GM21423 (cell line): ENCODE measurements around the gene HTRA3.
A peak's percentile ranks its signal among the peaks of the same experiment; 100 is the strongest.

Experiments used
- ATAC-seq: cut with Tn5 transposase; IDR thresholded peaks from one replicate; pipeline ENCODE4 v1.9.1; 2021; ENCODE audit warnings: mild to moderate bottlenecking, moderate library complexity; ENCODE audit not compliant: unreplicated experiment

HTRA3 gene

DNA sequence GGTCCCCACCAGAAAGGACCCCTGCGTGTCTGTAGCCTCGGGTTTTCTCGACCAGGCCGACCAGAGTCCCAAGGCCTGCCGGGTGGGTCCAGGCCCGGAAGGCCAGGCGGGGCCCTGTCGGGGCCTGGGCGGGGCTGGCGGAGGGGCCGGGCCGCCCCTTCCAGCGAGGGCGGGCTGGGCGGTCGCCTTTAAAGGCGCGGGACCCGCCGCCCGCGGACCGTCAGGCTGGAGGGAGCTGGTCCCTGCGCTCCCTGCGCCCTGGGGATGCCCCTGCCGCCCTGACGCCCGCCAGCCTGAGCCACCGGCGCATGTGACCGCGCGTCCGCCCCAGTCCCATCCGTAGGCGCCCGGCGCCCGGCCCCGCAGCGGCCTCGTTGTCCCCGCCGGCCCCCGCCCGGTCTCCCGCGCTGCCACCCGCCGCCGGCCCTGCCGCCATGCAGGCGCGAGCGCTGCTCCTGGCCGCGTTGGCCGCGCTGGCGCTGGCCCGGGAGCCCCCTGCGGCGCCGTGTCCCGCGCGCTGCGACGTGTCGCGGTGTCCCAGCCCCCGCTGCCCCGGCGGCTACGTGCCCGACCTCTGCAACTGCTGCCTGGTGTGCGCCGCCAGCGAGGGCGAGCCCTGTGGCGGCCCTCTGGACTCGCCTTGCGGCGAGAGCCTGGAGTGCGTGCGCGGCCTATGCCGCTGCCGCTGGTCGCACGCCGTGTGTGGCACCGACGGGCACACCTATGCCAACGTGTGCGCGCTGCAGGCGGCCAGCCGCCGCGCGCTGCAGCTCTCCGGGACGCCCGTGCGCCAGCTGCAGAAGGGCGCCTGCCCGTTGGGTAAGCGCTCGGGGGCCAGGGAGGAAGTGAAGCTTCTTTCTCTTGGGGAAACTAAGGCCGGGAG lies at the start of gene HTRA3:
HTRA3 (plus strand) TSS at position 220 of the 883 bp plus-strand sequence; CDS start at position 435, 215 bp downstream.
- no peak for ATAC-seq

DNA sequence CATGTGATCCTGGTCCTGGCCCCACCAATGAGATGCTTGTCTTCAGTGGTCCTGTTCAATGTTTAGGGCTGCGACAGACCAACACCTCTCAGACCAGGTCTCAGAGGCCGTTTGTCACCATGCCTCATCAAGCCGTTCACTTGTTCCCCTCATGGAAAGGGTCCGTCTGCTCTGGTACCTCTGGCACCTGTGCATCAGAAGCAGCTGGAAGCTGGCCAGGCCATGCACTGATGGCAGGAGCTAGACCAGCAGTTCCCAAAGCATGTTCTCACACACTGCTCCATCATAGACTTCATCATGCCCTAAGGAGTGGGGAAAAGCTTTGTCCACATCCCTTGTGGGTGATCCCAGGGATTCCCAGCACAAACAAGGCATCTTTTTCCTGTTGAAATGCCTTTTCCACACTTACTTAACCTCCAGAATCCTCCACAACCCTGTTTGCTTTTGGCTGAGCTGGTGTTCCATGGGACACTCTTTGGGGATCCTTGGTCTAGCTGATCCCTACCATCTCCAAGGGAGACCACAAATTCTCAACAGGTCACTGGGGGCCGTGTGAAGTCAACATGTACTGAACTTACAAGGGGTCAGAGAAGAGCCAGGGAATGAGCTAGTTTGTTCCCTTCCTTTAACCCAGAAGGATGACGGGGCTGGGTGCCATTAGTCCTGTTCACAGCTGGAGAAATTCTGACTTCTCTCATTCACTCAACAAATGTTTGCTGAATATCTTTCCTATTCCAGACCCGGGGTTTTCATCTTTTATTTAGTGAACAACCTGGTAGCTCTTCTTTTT lies 48.7 kb upstream of the HTRA3 start:
- no peak for ATAC-seq

DNA sequence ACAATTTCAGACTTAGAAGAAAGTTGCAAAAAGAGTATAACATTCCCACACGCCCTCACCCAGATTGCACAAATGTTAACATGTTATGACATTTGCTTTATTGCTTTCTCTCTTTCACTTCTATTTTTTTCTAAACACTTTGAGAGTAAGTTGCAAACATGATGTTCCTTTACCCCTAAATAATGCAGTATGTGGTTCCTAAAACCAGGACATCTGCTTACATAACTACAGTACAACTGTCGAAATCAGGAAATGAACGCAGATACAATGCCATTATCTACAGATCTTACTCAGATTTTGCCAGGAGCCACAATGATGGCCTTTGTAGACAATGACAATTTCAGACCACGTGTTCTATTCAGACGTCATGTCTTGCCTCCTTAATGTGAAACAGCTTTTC lies 48.1 kb upstream of the HTRA3 start:
- ATAC-seq: no peak

- no peak for ATAC-seq
Measured at GRCh38 chr4:8221985-8222384, 47.6 kb upstream of the HTRA3 start.

- ATAC-seq: no peak
Measured at GRCh38 chr4:8222609-8223388, 46.8 kb upstream of the HTRA3 start.

GRCh38 chr4:8224267-8224974 lies 45.1 kb upstream of the HTRA3 start:
- ATAC-seq: no peak

- ATAC-seq: no peak
Measured at GRCh38 chr4:8224975-8225625, 44.5 kb upstream of the HTRA3 start.

DNA sequence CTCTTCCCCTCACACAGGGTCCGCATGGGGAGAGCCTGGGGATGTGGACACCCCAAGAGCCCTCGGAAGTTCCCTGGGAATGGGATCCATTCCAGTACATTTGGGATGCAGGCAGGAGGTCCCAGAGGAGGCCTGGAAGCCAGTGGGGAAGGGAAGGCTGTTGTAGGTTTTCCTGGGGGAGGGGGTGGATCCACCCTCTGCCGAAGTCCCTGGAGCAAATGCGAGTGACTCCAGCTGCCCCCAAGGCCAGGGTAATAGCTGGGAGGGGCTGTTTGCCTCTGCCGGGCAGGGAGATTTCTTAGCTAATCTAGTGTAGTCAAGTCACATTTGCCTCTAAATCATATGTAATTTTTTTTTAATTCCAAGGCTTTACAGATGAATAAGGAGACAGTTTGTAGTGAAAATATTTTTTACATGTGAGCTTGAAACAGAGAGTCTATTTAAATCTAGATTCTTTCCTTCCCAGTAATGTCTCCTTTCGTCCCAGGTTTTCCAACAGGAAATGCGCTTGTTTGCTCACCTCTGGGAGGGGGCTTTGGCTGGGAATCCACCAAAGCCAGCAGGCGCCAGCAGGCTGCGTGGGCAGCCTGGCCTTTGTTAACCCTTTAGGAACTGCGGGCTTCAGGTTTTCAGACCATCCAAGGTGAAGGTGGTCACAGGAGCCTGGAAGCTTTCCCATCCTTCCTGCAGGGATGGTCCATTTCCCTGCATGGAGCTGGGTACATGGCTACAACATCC lies 43.7 kb upstream of the HTRA3 start:
- ATAC-seq: no peak

DNA sequence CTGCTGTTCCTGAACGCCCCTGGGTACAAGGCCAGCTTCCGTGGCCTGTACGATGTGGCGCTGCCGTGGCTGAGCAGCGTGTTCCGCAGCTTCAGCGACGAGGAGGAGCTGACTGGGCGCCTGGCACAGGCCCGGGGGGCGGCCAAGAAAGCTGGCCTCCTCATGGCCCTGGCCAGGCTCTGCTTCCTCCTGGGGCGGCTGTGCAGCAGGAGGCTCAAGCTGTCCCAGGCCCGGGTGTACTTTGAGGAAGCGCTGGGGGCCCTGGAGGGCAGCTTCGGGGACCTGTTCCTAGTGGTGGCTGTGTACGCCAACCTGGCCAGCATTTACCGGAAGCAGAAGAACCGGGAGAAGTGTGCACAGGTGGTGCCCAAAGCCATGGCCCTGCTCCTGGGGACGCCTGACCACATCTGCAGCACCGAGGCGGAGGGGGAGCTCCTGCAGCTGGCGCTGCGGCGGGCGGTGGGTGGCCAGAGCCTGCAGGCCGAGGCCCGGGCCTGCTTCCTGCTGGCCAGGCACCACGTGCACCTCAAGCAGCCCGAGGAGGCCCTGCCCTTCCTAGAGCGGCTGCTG lies 42.3 kb upstream of the HTRA3 start:
- no peak for ATAC-seq

DNA sequence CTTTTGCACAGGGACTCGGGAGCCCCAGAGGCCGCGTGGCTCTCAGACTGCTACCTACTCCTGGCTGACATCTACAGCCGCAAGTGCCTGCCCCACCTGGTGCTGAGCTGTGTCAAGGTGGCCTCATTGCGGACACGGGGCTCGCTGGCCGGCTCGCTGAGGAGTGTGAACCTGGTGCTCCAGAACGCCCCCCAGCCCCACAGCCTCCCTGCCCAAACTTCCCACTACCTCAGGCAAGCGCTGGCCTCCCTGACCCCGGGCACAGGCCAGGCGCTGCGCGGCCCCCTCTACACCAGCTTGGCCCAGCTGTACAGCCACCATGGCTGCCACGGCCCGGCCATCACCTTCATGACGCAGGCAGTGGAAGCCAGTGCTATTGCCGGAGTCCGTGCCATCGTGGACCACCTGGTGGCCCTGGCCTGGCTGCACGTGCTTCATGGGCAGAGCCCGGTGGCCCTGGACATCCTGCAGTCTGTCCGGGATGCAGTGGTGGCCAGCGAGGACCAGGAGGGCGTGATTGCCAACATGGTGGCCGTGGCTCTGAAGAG lies 41.7 kb upstream of the HTRA3 start:
- ATAC-seq: no peak

- peak; percentile 70 for ATAC-seq
Measured at GRCh38 chr4:8228319-8229250, 41.0 kb upstream of the HTRA3 start.

- no peak for ATAC-seq
Measured at GRCh38 chr4:8229331-8229975, 40.1 kb upstream of the HTRA3 start.

- ATAC-seq: no peak
Measured at GRCh38 chr4:8230033-8230432, 39.5 kb upstream of the HTRA3 start.

DNA sequence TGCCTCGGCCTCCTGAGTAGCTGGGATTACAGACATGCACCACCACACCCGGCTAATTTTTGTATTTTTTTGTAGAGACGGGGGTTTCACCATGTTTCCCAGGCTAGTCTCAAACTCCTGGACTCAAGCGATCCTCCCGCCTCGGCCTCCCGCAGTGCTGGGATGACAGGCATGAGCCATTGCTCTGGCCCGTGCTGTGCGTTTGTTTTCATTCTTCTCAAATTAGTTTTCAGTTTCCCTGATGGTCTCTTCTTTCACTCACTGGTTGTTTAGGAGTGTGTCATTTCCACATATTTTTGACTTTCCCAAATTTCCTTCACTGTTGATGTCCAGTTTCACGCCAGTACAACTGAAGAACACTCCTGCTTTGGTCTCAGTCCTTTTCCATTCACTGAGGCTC lies 38.7 kb upstream of the HTRA3 start:
- no peak for ATAC-seq

- no peak for ATAC-seq
Measured at GRCh38 chr4:8231551-8232049, 38.0 kb upstream of the HTRA3 start.

DNA sequence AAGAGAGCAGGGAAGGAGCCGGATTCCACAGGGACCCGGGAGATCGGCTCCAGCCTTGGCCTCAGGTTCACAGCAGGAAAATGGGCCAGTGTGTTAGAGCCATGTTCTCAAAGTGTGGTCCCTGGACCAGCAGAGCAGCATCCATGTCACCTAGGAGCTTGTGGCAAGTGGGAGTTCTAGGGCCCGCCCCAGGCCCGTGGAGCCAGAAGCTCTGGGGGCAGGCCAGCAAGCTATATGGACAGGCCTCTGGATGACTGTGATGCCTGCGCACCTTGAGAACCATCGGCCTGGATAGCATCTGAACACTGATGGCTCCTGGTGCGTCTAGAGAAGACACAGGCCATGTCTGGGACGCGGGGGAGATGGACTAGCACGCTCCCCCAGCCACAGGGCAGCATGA lies 36.8 kb upstream of the HTRA3 start:
- ATAC-seq: no peak
